HG03196 (cell line): ENCODE measurements around the gene PARD3.
A peak's percentile ranks its signal among the peaks of the same experiment; 100 is the strongest.

Source experiments
- ATAC-seq: cut with Tn5 transposase; IDR thresholded peaks from one replicate; pipeline ENCODE4 v1.9.1; 2021; ENCODE audit not compliant: unreplicated experiment

The PARD3 gene

GRCh38 chr10:34698248-34698831 lies 116.8 kb downstream of the PARD3 start:
- no peak for ATAC-seq

- ATAC-seq, result no peak
Measured at GRCh38 chr10:34697351-34698247, 117.5 kb downstream of the PARD3 start.

- no peak for ATAC-seq
Measured at GRCh38 chr10:34696423-34696822, 118.7 kb downstream of the PARD3 start.

- ATAC-seq, result no peak
Measured at GRCh38 chr10:34690383-34691049, 124.6 kb downstream of the PARD3 start.

GRCh38 chr10:34689053-34689452 lies 126.0 kb downstream of the PARD3 start:
- no peak for ATAC-seq

- no peak for ATAC-seq
Measured at GRCh38 chr10:34687434-34688210, 127.5 kb downstream of the PARD3 start.

- no peak for ATAC-seq
Measured at GRCh38 chr10:34682580-34682979, 132.5 kb downstream of the PARD3 start.

GRCh38 chr10:34681933-34682332 lies 133.2 kb downstream of the PARD3 start:
- ATAC-seq, result no peak

- no peak for ATAC-seq
Measured at GRCh38 chr10:34679177-34679576, 135.9 kb downstream of the PARD3 start.

GRCh38 chr10:34677591-34677990 lies 137.5 kb downstream of the PARD3 start:
- ATAC-seq, result no peak

GRCh38 chr10:34677132-34677531 lies 138.0 kb downstream of the PARD3 start:
- no peak for ATAC-seq

GRCh38 chr10:34674176-34674575 lies 140.9 kb downstream of the PARD3 start:
- no peak for ATAC-seq

- no peak for ATAC-seq
Measured at GRCh38 chr10:34670081-34670480, 145.0 kb downstream of the PARD3 start.

- no peak for ATAC-seq
Measured at GRCh38 chr10:34669079-34669478, 146.0 kb downstream of the PARD3 start.

GRCh38 chr10:34667177-34667576 lies 147.9 kb downstream of the PARD3 start:
- no peak for ATAC-seq

GRCh38 chr10:34666008-34666704 lies 148.9 kb downstream of the PARD3 start:
- peak; percentile 67 for ATAC-seq

- ATAC-seq, result no peak
Measured at GRCh38 chr10:34664706-34665105, 150.4 kb downstream of the PARD3 start.

GRCh38 chr10:34661580-34661979 lies 153.5 kb downstream of the PARD3 start:
- ATAC-seq, result no peak

GRCh38 chr10:34658934-34659333 lies 156.2 kb downstream of the PARD3 start:
- no peak for ATAC-seq

GRCh38 chr10:34656661-34657060 lies 158.4 kb downstream of the PARD3 start:
- no peak for ATAC-seq
